B cell (primary cell): ENCODE measurements around the gene ITPRIP.

Experiments used
- CTCF ChIP-seq: fragments of 200-600 bp; IDR thresholded peaks from one replicate; pipeline ENCODE4 v1.8.0; 2022; ENCODE audit warnings: antibody characterized with exemption, mild to moderate bottlenecking
- EZH2 ChIP-seq: IDR thresholded peaks from 2 replicates; pipeline ENCODE4 v1.6.1; 2012; ENCODE audit warnings: borderline replicate concordance, low read depth, mild to moderate bottlenecking, moderate library complexity, low read length; ENCODE audit not compliant: insufficient read depth, poor library complexity, severe bottlenecking

GRCh38 chr10:104299031-104299904, 39.0 kb downstream of the ITPRIP start:
- TF ChIP-seq CTCF (no peak), EZH2 (no peak)
